Renal pelvis (tissue), 4 donors: ENCODE measurements around the gene PEBP1. TPM values are rescaled to one million over a fixed set of nuclear protein-coding genes. Genes with fewer than 3 reads are reported as not detected.

Experiments
- DNase-seq: peaks from one replicate; pipeline ENCODE4 v3.0.0-alpha.2; 2013
- polyA plus RNA-seq, 3 donors: library from polyadenylated mRNA; unstranded; fragments of 120-200 nt; gene quantifications; one replicate each; pipeline ENCODE4 v1.2.1, GENCODE V29; 2013; ENCODE audit not compliant: insufficient read length in 3 of 3

Gene PEBP1
- polyA plus RNA-seq, 3 donors = 302 to 348 (median 328) TPM

GRCh38 chr12:118187751-118188435 lies 52.0 kb downstream of the PEBP1 start:
- DNase-seq = no peak

DNA sequence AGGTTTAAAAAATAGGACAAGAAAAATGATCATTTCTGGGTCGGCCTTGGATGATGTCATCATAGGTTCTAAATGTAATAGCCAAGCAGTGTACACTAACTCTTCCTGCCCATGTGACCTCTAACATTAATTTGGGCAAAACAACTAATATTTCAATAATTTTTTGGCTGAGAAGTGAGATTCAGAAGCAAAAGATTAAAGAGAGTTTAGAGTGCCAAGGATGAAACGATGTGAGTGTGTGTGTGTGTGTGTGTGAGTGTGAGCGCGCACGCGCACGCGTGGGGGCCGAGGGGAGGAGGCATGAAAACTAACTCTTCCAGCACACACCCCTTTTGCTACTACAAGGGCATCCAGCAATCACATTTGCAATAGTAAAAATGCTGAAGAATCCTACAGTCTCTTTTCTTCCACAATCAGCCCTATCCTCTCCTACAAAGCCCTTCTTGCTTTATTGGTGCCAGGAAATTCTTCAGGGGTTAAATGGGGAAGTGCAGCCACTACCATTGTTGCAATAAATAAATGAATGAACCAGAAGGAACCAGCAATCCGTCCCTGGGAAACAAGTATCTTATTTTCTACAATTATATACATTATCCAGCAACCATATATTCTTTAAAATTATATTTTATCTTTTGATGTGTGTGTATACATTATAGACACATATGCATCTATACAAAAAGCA lies 52.9 kb downstream of the PEBP1 start:
- peak; percentile 53 for DNase-seq

GRCh38 chr12:118189741-118190191 lies 53.8 kb downstream of the PEBP1 start:
- peak; percentile 47 for DNase-seq

DNA sequence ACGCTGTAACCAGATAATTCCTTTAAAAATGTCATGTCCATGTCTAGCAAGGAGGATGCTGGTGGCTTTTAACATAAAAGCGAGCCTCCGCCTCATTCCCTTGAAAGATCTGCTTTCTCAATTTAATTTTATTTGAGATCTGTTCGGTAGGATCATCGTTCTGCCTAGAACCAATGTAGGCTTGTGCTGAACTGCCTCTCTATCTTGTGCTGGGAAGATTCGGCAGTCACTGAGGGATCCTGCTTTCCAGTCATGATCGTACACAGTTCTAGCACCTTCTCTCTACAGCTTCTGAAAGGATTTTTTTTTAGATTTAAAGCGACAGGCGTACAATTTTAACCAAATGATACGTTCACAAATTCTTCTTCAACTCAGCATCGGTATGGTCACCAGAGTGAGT lies 54.3 kb downstream of the PEBP1 start:
- peak; percentile 17 for DNase-seq

GRCh38 chr12:118193477-118193876 lies 57.6 kb downstream of the PEBP1 start:
- DNase-seq = no peak

- DNase-seq = no peak
Measured at GRCh38 chr12:118193958-118194357, 58.0 kb downstream of the PEBP1 start.

Other genes starting within 250 kb of the PEBP1 start
- gene KSR2, start 167.1 kb upstream of the PEBP1 start, polyA plus RNA-seq = 1 to 10 TPM in 2 of 3 donors, under 1 TPM in 1; 0.80 to 1.3 (median 1.1) TPM
- gene RFC5, start 119.4 kb upstream of the PEBP1 start, polyA plus RNA-seq = 10 to 100 TPM; 33.1 to 38.1 (median 38.0) TPM
- 10 to 100 TPM; 45.8 to 47.7 (median 46.5) TPM for gene WSB2, start 74.9 kb upstream of the PEBP1 start, polyA plus RNA-seq
- gene VSIG10, start 32.1 kb upstream of the PEBP1 start, polyA plus RNA-seq = 10 to 100 TPM; 18.3 to 32.1 (median 30.4) TPM
- 10 to 100 TPM; 27.1 to 32.7 (median 27.9) TPM for gene TAOK3, start 236.8 kb downstream of the PEBP1 start, polyA plus RNA-seq
- gene SUDS3, start 240.4 kb downstream of the PEBP1 start, polyA plus RNA-seq = 10 to 100 TPM; 42.6 to 60.6 (median 54.7) TPM